ENCODE results near the gene RBBP6.

DNA sequence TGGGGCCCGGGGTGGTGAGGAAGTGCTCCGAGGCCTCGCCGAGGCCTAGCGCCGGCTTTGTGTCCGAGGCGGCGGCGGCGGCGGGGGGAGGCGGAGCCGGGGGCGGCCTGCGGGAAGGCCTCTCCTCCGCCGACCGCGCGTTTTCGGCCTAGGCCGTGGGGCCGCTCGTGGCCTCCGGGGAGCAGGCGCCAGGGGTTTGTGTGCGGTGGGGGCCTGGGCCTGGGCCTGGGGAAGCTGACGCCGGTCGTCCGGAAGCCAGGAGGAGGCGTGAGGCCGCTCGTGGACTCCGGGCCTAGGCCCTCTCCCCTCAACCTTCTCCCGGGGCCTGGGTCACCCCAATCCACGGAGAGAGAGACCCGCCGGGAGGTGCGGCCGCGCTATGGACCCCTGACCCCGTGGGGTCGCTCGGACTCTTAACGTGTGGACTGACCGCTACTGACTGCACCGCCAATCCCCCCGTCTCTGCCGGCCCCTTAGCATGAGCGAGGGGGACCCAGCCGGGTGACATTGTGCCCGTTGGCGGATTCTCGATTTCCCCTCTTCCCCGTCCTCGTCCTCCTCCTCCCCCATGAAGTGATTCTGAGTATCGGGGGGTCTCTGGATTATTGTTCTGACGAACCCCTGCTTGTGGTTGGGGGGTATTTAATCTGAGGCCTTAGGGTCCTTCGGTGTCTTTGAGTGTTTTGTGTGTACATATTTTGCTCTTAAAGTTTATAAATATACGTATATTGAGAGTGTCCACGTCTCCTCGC lies 660 bp downstream of the RBBP6 start:
- TF ChIP-seq SUZ12 (IDR thresholded peaks at IDR 0.05; ENCODE audit: extremely low read depth, insufficient read depth, insufficient read length) (no peak), ZNF274 (IDR thresholded peaks at IDR 0.05; ENCODE audit: low read depth, low read length) (no peak), YY1 (IDR thresholded peaks at IDR 0.05; ENCODE audit: insufficient read depth, insufficient read length) (no peak)

Measured in NT2/D1 (cell line).